ENCODE results near the gene SKIC2.
"Not testable (repeated sequence)": the region's sequence is repeated elsewhere in the genome, so short reads cannot be mapped to it uniquely, and the experiment has no call there.

DNA sequence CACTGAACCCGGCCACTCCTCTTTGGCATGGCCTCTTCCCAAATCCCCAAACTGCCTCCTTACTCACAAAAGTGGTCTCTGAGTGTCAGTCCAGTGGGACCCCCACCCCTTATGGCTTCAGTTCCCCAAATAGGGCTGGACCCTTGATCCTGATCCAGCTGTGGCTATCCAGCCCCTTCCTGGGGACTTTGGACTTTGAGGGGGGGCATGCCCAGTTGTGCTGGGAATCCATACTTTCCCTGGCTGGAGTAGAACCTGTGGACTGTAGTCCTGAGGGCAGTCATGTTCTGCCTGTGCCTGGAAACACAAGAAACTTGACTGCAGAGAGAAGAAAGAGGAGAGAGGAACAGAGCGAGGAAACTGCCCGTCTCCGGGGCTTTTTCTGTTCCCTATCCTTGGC, 45.4 kb downstream of the SKIC2 start:
- not testable (repeated sequence) for TF ChIP-seq CHD2 (IDR thresholded peaks at IDR 0.05; ENCODE audit: low read length); POLR2A (IDR thresholded peaks at IDR 0.05; ENCODE audit: control extremely low read depth in 1 of 2, low read depth in 2 of 2, low read length in 2 of 2); EZH2 (IDR thresholded peaks at IDR 0.05; ENCODE audit: low read depth, low read length, severe bottlenecking); TBP (IDR thresholded peaks at IDR 0.05; ENCODE audit: low read depth, low read length); RXRA (IDR thresholded peaks at IDR 0.05; ENCODE audit: insufficient read depth, low read depth, low read length)
- TF ChIP-seq, protein P1, sequence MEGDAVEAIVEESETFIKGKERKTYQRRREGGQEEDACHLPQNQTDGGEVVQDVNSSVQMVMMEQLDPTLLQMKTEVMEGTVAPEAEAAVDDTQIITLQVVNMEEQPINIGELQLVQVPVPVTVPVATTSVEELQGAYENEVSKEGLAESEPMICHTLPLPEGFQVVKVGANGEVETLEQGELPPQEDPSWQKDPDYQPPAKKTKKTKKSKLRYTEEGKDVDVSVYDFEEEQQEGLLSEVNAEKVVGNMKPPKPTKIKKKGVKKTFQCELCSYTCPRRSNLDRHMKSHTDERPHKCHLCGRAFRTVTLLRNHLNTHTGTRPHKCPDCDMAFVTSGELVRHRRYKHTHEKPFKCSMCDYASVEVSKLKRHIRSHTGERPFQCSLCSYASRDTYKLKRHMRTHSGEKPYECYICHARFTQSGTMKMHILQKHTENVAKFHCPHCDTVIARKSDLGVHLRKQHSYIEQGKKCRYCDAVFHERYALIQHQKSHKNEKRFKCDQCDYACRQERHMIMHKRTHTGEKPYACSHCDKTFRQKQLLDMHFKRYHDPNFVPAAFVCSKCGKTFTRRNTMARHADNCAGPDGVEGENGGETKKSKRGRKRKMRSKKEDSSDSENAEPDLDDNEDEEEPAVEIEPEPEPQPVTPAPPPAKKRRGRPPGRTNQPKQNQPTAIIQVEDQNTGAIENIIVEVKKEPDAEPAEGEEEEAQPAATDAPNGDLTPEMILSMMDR (IDR thresholded peaks at IDR 0.05; ENCODE audit: control extremely low read depth in 1 of 3, insufficient read depth in 1 of 3, low read depth in 1 of 3, low read length in 3 of 3): not testable (repeated sequence)
